ENCODE results near the gene UBE2H.
"Not testable (repeated sequence)": the region's sequence is repeated elsewhere in the genome, so short reads cannot be mapped to it uniquely, and the experiment has no call there.

The UBE2H gene

GRCh38 chr7:129907122-129907736, 45.5 kb downstream of the UBE2H start:
- no peak for DNase-seq

- DNase-seq, result no peak
These were observed 46.1 kb downstream of the UBE2H start for GRCh38 chr7:129906700-129907099.

GRCh38 chr7:129903935-129904334, 48.8 kb downstream of the UBE2H start:
- no peak for DNase-seq

- no peak for DNase-seq
These were observed 49.9 kb downstream of the UBE2H start for GRCh38 chr7:129902788-129903422.

- no peak for DNase-seq
These were observed 54.1 kb downstream of the UBE2H start for GRCh38 chr7:129898502-129899160.

- no peak for DNase-seq
These were observed 54.8 kb downstream of the UBE2H start for GRCh38 chr7:129898007-129898406.

GRCh38 chr7:129896568-129897382, 56.0 kb downstream of the UBE2H start:
- DNase-seq, result no peak

GRCh38 chr7:129894184-129894583, 58.6 kb downstream of the UBE2H start:
- not testable (repeated sequence) for DNase-seq

GRCh38 chr7:129890090-129890489, 62.7 kb downstream of the UBE2H start:
- DNase-seq, result no peak

GRCh38 chr7:129889133-129889844, 63.5 kb downstream of the UBE2H start:
- DNase-seq, result no peak

GRCh38 chr7:129887865-129888264, 64.9 kb downstream of the UBE2H start:
- no peak for DNase-seq

- DNase-seq, result no peak
These were observed 66.0 kb downstream of the UBE2H start for GRCh38 chr7:129886818-129887186.

- DNase-seq, result no peak
These were observed 66.5 kb downstream of the UBE2H start for GRCh38 chr7:129886167-129886817.

- DNase-seq, result no peak
These were observed 68.3 kb downstream of the UBE2H start for GRCh38 chr7:129884495-129884894.

GRCh38 chr7:129883151-129883550, 69.6 kb downstream of the UBE2H start:
- no peak for DNase-seq

GRCh38 chr7:129882531-129882930, 70.2 kb downstream of the UBE2H start:
- DNase-seq, result no peak

GRCh38 chr7:129877146-129877792, 75.5 kb downstream of the UBE2H start:
- no peak for DNase-seq

- DNase-seq, result no peak
These were observed 76.9 kb downstream of the UBE2H start for GRCh38 chr7:129875745-129876411.

- no peak for DNase-seq
These were observed 77.6 kb downstream of the UBE2H start for GRCh38 chr7:129875160-129875559.

- DNase-seq, result no peak
These were observed 78.0 kb downstream of the UBE2H start for GRCh38 chr7:129874722-129875121.

GRCh38 chr7:129872054-129872453, 80.7 kb downstream of the UBE2H start:
- no peak for DNase-seq
